ENCODE results near the gene MTF2.

- TF ChIP-seq YY1 (IDR thresholded peaks at IDR 0.05; ENCODE audit: insufficient read depth, insufficient read length): no peak
- no peak for TF ChIP-seq ZNF274 (IDR thresholded peaks at IDR 0.05; ENCODE audit: low read depth, low read length)
- no peak for TF ChIP-seq SUZ12 (IDR thresholded peaks at IDR 0.05; ENCODE audit: extremely low read depth, insufficient read depth, insufficient read length)
These were observed 32.0 kb downstream of the MTF2 start for GRCh38 chr1:93111065-93111464.

All from NT2/D1 (cell line).